Activated naive CD8-positive, alpha-beta T cell treated with anti-CD3 and anti-CD28 coated beads for 36 hours (primary cell): Measurements from ENCODE around the gene EPHA1. TPM values are rescaled to one million over a fixed set of nuclear protein-coding genes. Genes with fewer than 3 reads are reported as not detected.
A peak's percentile ranks its signal among the peaks of the same experiment; 100 is the strongest.

Experiments
- DNase-seq: peaks from one replicate; pipeline ENCODE4 v3.0.0; 2021
- H3K27ac Mint-ChIP-seq: one replicate; pipeline ENCODE4 v1.8.0; 2022; ENCODE audit warnings: mild to moderate bottlenecking, moderate library complexity, mixed read lengths
- H3K27me3 Mint-ChIP-seq: one replicate; pipeline ENCODE4 v1.8.0; 2022; ENCODE audit warnings: mild to moderate bottlenecking, mixed read lengths
- H3K36me3 Mint-ChIP-seq: one replicate; pipeline ENCODE4 v1.8.0; 2021; ENCODE audit warnings: mild to moderate bottlenecking, mixed read lengths
- H3K4me1 Mint-ChIP-seq: one replicate; pipeline ENCODE4 v1.8.0; 2021; ENCODE audit warnings: mixed read lengths
- H3K4me3 Mint-ChIP-seq: one replicate; pipeline ENCODE4 v1.8.0; 2022; ENCODE audit warnings: mild to moderate bottlenecking, moderate library complexity, mixed read lengths
- H3K9me3 Mint-ChIP-seq: one replicate; pipeline ENCODE4 v1.8.0; 2022; ENCODE audit warnings: mixed read lengths
- total RNA-seq, 2 experiments: library from RNA; stranded (reverse); gene quantifications; one replicate each; pipeline ENCODE4 v1.2.3, GENCODE V29; 2021

The EPHA1 gene
- total RNA-seq, 2 experiments from 2014 or later, result 2.3 to 3.4 TPM

- Mint-ChIP-seq H3K4me3 (no peak overlapping the region), H3K9me3 (no peaks in the 10 kb centered on the region), H3K27me3 (peaks cover 4% of the 10 kb centered on the region), H3K36me3 (no peaks in the 10 kb centered on the region), H3K27ac (no peak overlapping the region), H3K4me1 (peaks cover 6% of the 10 kb centered on the region)
- no peak for DNase-seq
Measured at GRCh38 chr7:143351574-143351973, 57.1 kb downstream of the EPHA1 start.

DNA sequence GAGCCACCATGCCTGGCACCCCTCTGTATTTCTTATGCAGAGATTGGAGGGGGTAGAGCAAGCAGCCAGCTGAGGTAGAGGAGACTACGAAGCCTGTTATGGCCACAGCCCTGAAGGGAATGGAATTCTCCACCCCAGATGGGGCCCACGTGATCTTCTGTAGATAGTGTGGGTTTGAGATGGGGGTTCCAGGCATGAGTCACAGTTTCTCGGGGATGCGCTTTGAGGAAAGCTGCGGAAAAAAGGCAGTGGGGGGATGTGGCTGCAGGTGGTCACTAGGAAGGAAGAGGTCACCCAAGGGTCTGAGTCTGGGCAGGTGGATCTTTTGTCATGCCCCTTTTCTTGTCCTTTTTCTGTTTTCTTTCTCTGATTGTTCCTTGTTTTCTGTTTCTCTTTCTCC is 57.6 kb downstream of the EPHA1 start:
- Mint-ChIP-seq H3K9me3 (no peaks in the 10 kb centered on the region), H3K27ac (no peak overlapping the region), H3K4me3 (no peak overlapping the region), H3K27me3 (peaks cover 4% of the 10 kb centered on the region), H3K4me1 (peaks cover 6% of the 10 kb centered on the region), H3K36me3 (no peaks in the 10 kb centered on the region)
- DNase-seq, result no peak

- H3K36me3 Mint-ChIP-seq, result no peaks in the 10 kb centered on the region
- no peaks in the 10 kb centered on the region for H3K9me3 Mint-ChIP-seq
- H3K27ac Mint-ChIP-seq, result no peak overlapping the region
- peaks cover 10% of the 10 kb centered on the region for H3K4me1 Mint-ChIP-seq
- H3K27me3 Mint-ChIP-seq, result peaks cover 8% of the 10 kb centered on the region
- no peak overlapping the region for H3K4me3 Mint-ChIP-seq
- DNase-seq, result no peak
Measured at GRCh38 chr7:143347950-143348349, 60.7 kb downstream of the EPHA1 start.

DNA sequence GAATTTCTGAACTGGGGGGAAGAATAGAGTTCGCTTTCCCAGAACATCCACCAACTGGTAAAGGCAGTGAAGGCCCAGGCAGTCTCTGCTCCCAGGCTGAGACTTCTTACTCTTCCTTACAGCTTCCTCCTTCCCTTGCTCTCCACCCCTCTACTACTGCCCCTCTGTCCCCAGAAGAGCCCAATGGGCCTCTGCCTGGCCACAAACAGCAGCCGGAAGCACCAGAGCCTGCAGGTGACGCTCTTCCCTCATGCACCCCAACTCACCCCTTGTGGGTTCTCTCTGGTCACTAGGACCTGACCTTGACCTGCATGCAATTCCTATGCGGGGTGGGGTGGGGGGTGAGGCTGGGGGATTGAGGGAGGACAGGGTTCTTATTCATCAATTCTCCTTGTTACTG is 62.6 kb downstream of the EPHA1 start:
- H3K27ac Mint-ChIP-seq, result no peak overlapping the region
- H3K4me1 Mint-ChIP-seq, result peaks cover 8% of the 10 kb centered on the region
- no peak for DNase-seq
- H3K27me3 Mint-ChIP-seq, result peaks cover 8% of the 10 kb centered on the region
- H3K9me3 Mint-ChIP-seq, result no peaks in the 10 kb centered on the region
- H3K4me3 Mint-ChIP-seq, result no peak overlapping the region
- no peaks in the 10 kb centered on the region for H3K36me3 Mint-ChIP-seq

DNA sequence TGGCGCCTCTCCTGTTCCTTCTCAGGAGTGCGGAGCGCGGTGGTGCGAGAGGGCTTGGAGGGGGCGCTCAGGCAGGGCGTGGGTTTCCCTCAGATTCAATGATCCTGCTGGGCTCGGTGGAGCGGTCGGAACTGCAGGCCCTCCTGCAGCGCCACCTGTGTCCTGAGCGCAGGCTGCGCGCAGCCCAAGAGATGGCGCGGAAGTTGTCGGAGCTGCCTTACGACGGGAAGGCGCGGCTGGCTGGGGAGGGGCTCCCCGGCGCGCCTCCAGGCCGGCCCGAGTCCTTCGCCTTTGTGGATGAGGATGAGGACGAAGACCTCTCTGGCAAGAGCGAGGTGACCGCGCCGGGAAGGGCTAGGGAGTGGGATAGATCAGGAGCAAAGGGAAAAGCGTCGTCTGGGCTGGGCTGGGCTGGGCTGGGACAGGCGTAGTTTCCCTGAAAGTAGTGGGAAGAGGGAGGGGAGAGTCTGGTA is 63.2 kb downstream of the EPHA1 start:
- no peak overlapping the region for H3K27ac Mint-ChIP-seq
- peaks cover 8% of the 10 kb centered on the region for H3K4me1 Mint-ChIP-seq
- peak; percentile 76 for DNase-seq
- H3K27me3 Mint-ChIP-seq, result peaks cover 8% of the 10 kb centered on the region
- H3K9me3 Mint-ChIP-seq, result no peaks in the 10 kb centered on the region
- H3K36me3 Mint-ChIP-seq, result no peaks in the 10 kb centered on the region
- H3K4me3 Mint-ChIP-seq, result peak overlapping the region; percentile 69

DNA sequence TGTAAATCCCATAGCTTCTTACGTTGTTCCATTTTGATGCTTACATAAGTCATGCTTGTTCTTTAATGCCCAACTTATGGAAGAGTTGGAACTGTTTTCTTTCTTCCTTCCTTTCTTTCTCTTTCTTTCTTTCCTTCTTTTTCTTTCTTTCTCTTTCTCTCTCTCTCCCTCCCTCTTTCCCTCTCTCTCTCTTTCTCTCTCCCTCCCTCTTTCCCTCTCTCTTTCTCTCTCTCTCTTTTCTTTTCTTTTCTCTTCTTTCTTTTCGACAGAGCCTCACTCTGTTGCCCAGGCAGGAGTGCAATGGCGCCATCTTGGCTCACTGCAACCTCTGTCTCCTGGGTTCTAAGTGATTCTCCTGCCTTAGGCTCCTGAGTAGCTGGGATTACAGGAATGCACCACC is 65.1 kb downstream of the EPHA1 start:
- no peak for DNase-seq
- no peaks in the 10 kb centered on the region for H3K36me3 Mint-ChIP-seq
- no peak overlapping the region for H3K27ac Mint-ChIP-seq
- no peaks in the 10 kb centered on the region for H3K9me3 Mint-ChIP-seq
- peaks cover 8% of the 10 kb centered on the region for H3K27me3 Mint-ChIP-seq
- no peak overlapping the region for H3K4me3 Mint-ChIP-seq
- H3K4me1 Mint-ChIP-seq, result peaks cover 8% of the 10 kb centered on the region

DNA sequence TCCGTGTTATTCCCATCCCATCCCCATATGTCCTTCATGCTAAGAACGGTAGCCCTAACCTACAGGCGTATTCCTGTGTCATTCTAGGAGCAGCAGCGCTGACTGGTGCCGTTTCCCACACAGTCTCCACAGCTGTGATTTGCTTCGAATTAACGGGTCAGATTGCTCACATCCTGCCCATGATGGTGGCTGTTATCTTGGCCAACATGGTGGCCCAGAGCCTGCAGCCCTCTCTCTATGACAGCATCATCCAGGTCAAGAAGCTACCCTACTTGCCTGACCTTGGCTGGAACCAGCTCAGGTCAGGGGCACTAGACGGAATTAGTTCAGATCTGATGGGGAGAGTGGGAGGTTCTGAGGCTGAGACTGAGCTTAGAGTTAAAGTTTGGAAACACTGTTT is 66.8 kb downstream of the EPHA1 start:
- peaks cover 5% of the 10 kb centered on the region for H3K27me3 Mint-ChIP-seq
- H3K4me1 Mint-ChIP-seq, result peaks cover 8% of the 10 kb centered on the region
- H3K36me3 Mint-ChIP-seq, result no peaks in the 10 kb centered on the region

More for the DNA sequence above, 66.8 kb downstream of the EPHA1 start:
- no peak for DNase-seq
- H3K9me3 Mint-ChIP-seq, result no peaks in the 10 kb centered on the region
- no peak overlapping the region for H3K27ac Mint-ChIP-seq
- H3K4me3 Mint-ChIP-seq, result no peak overlapping the region

Other genes starting within 250 kb of the EPHA1 start
- not detected for gene TAS2R39, start 225.4 kb downstream of the EPHA1 start, total RNA-seq
- not detected for gene TAS2R40, start 186.8 kb downstream of the EPHA1 start, total RNA-seq
- 100 to 1,000 TPM; 136 to 137 TPM for gene GSTK1, start 145.4 kb downstream of the EPHA1 start, total RNA-seq
- gene TMEM139, start 123.9 kb downstream of the EPHA1 start, total RNA-seq, result 1 to 10 TPM; 2.3 to 2.7 TPM
- 10 to 100 TPM; 71.8 to 79.7 TPM for gene CASP2, start 120.5 kb downstream of the EPHA1 start, total RNA-seq
- gene CLCN1, start 92.7 kb downstream of the EPHA1 start, total RNA-seq, result under 1 TPM in 1 of 2 experiments, not detected in 1; 0.06 TPM
- gene FAM131B, start 46.1 kb downstream of the EPHA1 start, total RNA-seq, result 1 to 10 TPM; 1.7 to 2.0 TPM
- gene ZYX, start 27.5 kb downstream of the EPHA1 start, total RNA-seq, result 100 to 1,000 TPM; 116 to 118 TPM
- not detected for gene TAS2R60, start 34.6 kb upstream of the EPHA1 start, total RNA-seq
- not detected for gene TAS2R41, start 69.0 kb upstream of the EPHA1 start, total RNA-seq
- gene CTAGE15, start 162.9 kb upstream of the EPHA1 start, total RNA-seq, result under 1 TPM; 0.20 to 0.52 TPM
- 10 to 100 TPM; 31.5 to 31.7 TPM for gene TCAF2, start 212.1 kb upstream of the EPHA1 start, total RNA-seq